Lung (tissue), 16 donors: ENCODE measurements around the gene TULP3. TPM values are rescaled to one million over a fixed set of nuclear protein-coding genes. Genes with fewer than 3 reads are reported as not detected.

Experiments used
- ATAC-seq: fragments of 200-7000 bp; cut with Tn5 transposase; one replicate; pipeline ENCODE4 v1.9.1; 2020; ENCODE audit warnings: moderate number of reproducible peaks; ENCODE audit not compliant: insufficient read depth, low FRiP score
- DNase-seq, 3 donors: peaks; one replicate each; pipeline ENCODE4 v3.0.0-alpha.2; 2013 to 2017
- H3K27ac ChIP-seq, 2 donors: one replicate each; pipeline ENCODE4 v1.5.1; 2013; ENCODE audit warnings: mild to moderate bottlenecking in 2 of 2, moderate library complexity in 2 of 2, control low read depth in 1 of 2, inconsistent platforms in 1 of 2, low read depth in 1 of 2, low read length in 1 of 2
- H3K27me3 ChIP-seq, 3 donors: one replicate each; pipeline ENCODE4 v1.5.1; 2013; ENCODE audit warnings: low read length in 2 of 3; ENCODE audit not compliant: control insufficient read depth in 3 of 3, insufficient read depth in 3 of 3
- H3K36me3 ChIP-seq, 4 donors: one replicate each; pipeline ENCODE4 v1.5.1; 2013; ENCODE audit warnings: low read length in 4 of 4, mild to moderate bottlenecking in 1 of 4, moderate library complexity in 1 of 4; ENCODE audit not compliant: control insufficient read depth in 4 of 4, insufficient read depth in 4 of 4
- H3K4me1 ChIP-seq, 5 donors: one replicate each; pipeline ENCODE4 v1.5.1; 2013; ENCODE audit warnings: low read length in 5 of 5, mild to moderate bottlenecking in 2 of 5, moderate library complexity in 1 of 5; ENCODE audit not compliant: control insufficient read depth in 5 of 5, insufficient read depth in 5 of 5
- H3K4me3 ChIP-seq: one replicate; pipeline ENCODE4 v1.5.1; 2013; ENCODE audit warnings: mild to moderate bottlenecking, control low read depth, moderate library complexity
- H3K9ac ChIP-seq, 2 donors: one replicate each; pipeline ENCODE4 v1.5.1; 2013; ENCODE audit warnings: low read length in 2 of 2, control low read depth in 1 of 2; ENCODE audit not compliant: insufficient read depth in 1 of 2
- H3K9me3 ChIP-seq, 4 donors: one replicate each; pipeline ENCODE4 v1.5.1; 2013; ENCODE audit warnings: low read length in 3 of 4, mild to moderate bottlenecking in 1 of 4, moderate library complexity in 1 of 4; ENCODE audit not compliant: control insufficient read depth in 4 of 4, insufficient read depth in 3 of 4
- WGBS, 2 donors: extraction: QIAGEN DNeasy Blood & Tissue Kit; methylation state at CpG; one replicate each; pipeline ENCODE4 v1.1.7; 2013; 5-methylcytosine and 5-hydroxymethylcytosine counted together
- long read RNA-seq, 5 donors: transcript quantifications; one replicate each; lab custom pipeline, GENCODE V29; 2026
- polyA plus RNA-seq, 2 donors: library from polyadenylated mRNA; stranded (reverse); fragments of 200-250 nt; gene quantifications; one replicate each; pipeline ENCODE4 v1.2.1, GENCODE V29; 2013
- total RNA-seq, 2 donors: library from RNA; depleted of rRNA in 1 of 2; stranded (reverse); fragments of >200 nt in 1 of 2; gene quantifications; one replicate each; pipeline ENCODE4 v1.2.1, GENCODE V29; 2014 to 2021
- TF ChIP-seq, protein P1 (sequence below): IDR thresholded peaks from 2 replicates; pipeline ENCODE4 v1.5.1; 2012; ENCODE audit warnings: mild to moderate bottlenecking; ENCODE audit errors: control extremely low read depth, extremely low read depth
- donor health status: control.
- donor health status: control.
- donor health status: Bipolar disorder and iron deficiency.
- donor health status: healthy.
- donor health status: DM: yes; HTN: yes; CAD: no.

The TULP3 gene
- total RNA-seq (10 to 100 TPM; 16.4 to 30.7 TPM), polyA plus RNA-seq (1 to 10 TPM; 7.4 to 9.9 TPM)
- long read RNA-seq, donor 1, transcript TULP3-202 (11 exons, 3,076 nt) = major isoform, 6 of 7 reads
- long read RNA-seq, donor 1, partial matches to known transcripts = 0 of 7 reads
- long read RNA-seq, donor 1, other reads (novel, unspliced or antisense) = 0 of 7 reads
- long read RNA-seq, donor 2, partial matches to known transcripts = 0 of 2 reads
- long read RNA-seq, donor 2, other reads (novel, unspliced or antisense) = 0 of 2 reads
- long read RNA-seq, donor 3 = 0 reads
- long read RNA-seq, donor 4 = 0 reads
- long read RNA-seq, donor 5, partial matches to known transcripts = 0 of 3 reads
- long read RNA-seq, donor 5, other reads (novel, unspliced or antisense) = 0 of 3 reads

DNA sequence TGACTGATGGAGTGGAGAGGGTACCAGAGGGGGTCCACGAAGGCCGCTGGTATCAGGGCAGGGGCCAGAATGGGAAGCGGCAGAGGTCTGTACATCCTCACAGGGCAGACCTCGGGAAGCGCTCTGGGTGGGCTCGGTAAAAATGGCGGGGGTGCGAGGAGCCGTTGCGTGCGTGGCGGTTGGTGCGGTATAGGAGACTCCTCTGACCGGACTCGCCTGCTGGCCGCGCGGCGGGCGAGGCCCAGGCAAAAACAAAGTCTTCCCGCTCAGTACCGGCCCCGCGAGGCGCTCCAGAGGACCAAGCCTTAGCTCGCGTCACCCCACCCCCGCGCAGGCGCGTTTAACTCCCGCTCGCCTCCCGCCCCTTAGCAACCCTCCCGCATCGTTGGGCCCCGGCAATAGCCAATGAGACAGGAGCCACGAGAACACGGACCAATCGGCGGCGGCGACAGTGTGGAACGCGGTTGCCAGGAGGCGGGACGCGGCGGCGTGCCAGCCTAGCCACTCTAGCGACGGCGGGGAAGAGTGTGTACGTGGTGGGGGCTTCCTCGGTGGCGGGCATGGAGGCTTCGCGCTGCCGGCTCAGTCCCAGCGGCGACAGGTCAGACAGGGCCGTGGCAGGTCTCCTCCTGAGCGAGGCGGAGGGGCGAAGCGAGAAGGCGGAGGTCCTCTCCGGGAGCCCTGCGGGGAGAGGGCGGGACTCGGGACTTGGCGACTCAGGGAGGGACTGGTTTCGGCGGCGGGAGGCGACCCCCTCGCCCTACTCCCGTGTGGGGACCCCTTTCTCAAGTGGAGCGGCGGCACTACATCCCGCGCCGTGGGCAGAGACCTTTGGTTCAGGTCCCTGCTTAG lies at the start of gene TULP3:
TSS of gene TULP3 (plus strand) at position 504 of the 852 bp plus-strand sequence. CDS start at position 561, 57 bp downstream.
- Histone ChIP-seq H3K4me1 (peaks cover 0 to 15% (median 4%) of the 10 kb centered on the region in 5 donors), H3K27ac (peak within 1 kb of the TSS; percentile 59 to 92), H3K27me3 (no peaks in the 10 kb centered on the region), H3K4me3 (peak within 1 kb of the TSS; percentile 94), H3K36me3 (peaks cover 0 to 15% (median 6%) of the 10 kb centered on the region in 4 donors), H3K9ac (peak within 1 kb of the TSS; percentile 83 to 86), H3K9me3 (no peaks in the 10 kb centered on the region)
- 0 to 1% methylated on average over 63 to 83 of the region's 83 CpGs for WGBS, 2 donors
- peak; percentile 98 for ATAC-seq
- TF ChIP-seq, protein P1, sequence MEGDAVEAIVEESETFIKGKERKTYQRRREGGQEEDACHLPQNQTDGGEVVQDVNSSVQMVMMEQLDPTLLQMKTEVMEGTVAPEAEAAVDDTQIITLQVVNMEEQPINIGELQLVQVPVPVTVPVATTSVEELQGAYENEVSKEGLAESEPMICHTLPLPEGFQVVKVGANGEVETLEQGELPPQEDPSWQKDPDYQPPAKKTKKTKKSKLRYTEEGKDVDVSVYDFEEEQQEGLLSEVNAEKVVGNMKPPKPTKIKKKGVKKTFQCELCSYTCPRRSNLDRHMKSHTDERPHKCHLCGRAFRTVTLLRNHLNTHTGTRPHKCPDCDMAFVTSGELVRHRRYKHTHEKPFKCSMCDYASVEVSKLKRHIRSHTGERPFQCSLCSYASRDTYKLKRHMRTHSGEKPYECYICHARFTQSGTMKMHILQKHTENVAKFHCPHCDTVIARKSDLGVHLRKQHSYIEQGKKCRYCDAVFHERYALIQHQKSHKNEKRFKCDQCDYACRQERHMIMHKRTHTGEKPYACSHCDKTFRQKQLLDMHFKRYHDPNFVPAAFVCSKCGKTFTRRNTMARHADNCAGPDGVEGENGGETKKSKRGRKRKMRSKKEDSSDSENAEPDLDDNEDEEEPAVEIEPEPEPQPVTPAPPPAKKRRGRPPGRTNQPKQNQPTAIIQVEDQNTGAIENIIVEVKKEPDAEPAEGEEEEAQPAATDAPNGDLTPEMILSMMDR = peak; percentile 3
- DNase-seq = peak; percentile 99

DNA sequence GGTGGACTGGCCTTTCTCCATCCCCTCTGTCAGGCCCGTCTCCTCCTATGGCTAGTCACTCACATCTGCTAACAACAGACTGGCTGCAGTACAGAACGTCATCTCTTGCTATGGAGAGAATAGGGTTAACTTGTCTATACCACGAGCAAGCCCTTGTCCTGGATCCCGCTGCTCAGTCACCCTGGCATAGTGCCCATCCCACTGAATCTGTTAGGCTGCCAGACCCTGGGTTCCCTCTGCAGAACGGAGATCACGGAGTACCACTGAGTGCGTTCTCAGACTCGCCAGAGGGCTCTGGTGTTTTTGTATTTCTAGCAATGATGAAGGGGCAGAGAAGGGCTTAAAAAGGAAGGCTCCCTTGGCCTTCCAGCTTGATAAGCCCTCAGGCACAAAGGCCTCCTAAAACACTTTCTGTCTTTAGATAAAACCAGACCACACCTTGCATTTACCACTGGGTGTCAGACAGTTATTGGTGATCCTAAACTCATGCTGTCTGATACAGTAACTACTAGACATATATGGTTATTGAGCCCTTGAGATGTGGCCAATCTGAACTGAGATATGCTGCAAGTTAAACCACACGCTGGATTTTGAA lies 49.5 kb upstream of the TULP3 start:
- 62 to 71% methylated on average over 9 of the region's 9 CpGs for WGBS, 2 donors
- Histone ChIP-seq H3K4me3 (no peak overlapping the region), H3K27me3 (no peaks in the 10 kb centered on the region), H3K9ac (no peak overlapping the region), H3K27ac (no peak overlapping the region), H3K4me1 (peaks cover 0 to 9% (median 0%) of the 10 kb centered on the region in 5 donors), H3K9me3 (no peaks in the 10 kb centered on the region), H3K36me3 (peaks cover 0 to 8% (median 0%) of the 10 kb centered on the region in 4 donors)
- TF ChIP-seq, protein P1 = no peak
- peak in 2 of 3 donors; percentile 33 to 46 for DNase-seq
- ATAC-seq = no peak

DNA sequence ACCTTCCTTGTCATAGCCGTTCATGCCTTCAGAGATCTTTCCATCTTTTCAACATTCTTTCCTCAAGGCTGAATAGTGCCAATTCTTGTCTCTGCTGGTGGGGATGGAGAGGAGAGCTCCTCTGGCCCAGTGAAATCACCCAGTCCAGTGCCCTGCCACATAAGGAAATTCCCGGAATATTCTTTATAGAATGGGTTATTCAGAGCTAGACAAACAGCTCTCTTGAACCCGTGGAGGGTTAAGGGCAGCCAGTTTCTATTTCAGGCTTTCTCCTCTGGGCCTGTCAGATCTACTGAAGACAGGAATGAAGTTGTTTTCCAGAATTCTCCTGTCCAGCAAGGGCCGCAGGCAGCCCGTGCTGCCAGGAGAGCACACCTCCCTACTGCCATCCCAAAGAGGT lies 47.7 kb upstream of the TULP3 start:
- H3K4me3 ChIP-seq = no peak overlapping the region
- H3K9ac ChIP-seq = no peak overlapping the region
- H3K36me3 ChIP-seq = peaks cover 0 to 8% (median 0%) of the 10 kb centered on the region in 4 donors
- TF ChIP-seq, protein P1 = no peak
- H3K27me3 ChIP-seq = no peaks in the 10 kb centered on the region
- no peak overlapping the region for H3K27ac ChIP-seq
- 76 to 86% methylated on average over 5 of the region's 5 CpGs for WGBS, 2 donors
- H3K9me3 ChIP-seq = no peaks in the 10 kb centered on the region
- ATAC-seq (no peak), DNase-seq (no peak)
- peaks cover 0 to 9% (median 0%) of the 10 kb centered on the region in 5 donors for H3K4me1 ChIP-seq
